HEK293 (cell line): Measurements from ENCODE around the gene POP7.

Source experiments
- CTCF ChIA-PET: fragments of 350-600 bp; formaldehyde crosslinking; extraction: SDS; loops from one replicate; lab custom pipeline; 2021; ENCODE audit warnings: antibody characterized with exemption; lab: Yijun Ruan, JAX
- POLR2A ChIA-PET: fragments of 300-600 bp; formaldehyde crosslinking; extraction: SDS; loops from one replicate; lab custom pipeline; 2020; ENCODE audit warnings: antibody characterized with exemption, inconsistent platforms; lab: Yijun Ruan, JAX
- H3K27ac ChIP-seq: fragments of 200-500 bp; sonication (Bioruptor generic); 2 replicates; pipeline ENCODE4 v1.5.1; 2014; ENCODE audit warnings: low read depth, low read length, control low read depth, inconsistent platforms; ENCODE audit errors: extremely low read depth
- H3K36me3 ChIP-seq, 2 experiments: fragments of 200-500 bp in 1 of 2; sonication (Bioruptor generic) in 1 of 2; 1 replicate in 1 of 2; 2 replicates in 1 of 2; pipeline ENCODE4 v1.5.1; 2014 to 2017; ENCODE audit warnings: inconsistent platforms in 2 of 2, low read length in 2 of 2; ENCODE audit not compliant: control insufficient read depth in 2 of 2, insufficient read depth in 1 of 2
- H3K4me1 ChIP-seq: fragments of 200-500 bp; sonication (Bioruptor generic); 2 replicates; pipeline ENCODE4 v1.5.1; 2014; ENCODE audit warnings: mild to moderate bottlenecking, low read length, inconsistent platforms; ENCODE audit not compliant: control insufficient read depth, insufficient read depth
- H3K4me3 ChIP-seq: 2 replicates; pipeline ENCODE4 v1.5.1; 2011; ENCODE audit warnings: low read depth, mild to moderate bottlenecking, control low read depth, low read length, moderate library complexity
- H3K9me3 ChIP-seq: fragments of 200-500 bp; sonication (Bioruptor generic); 2 replicates; pipeline ENCODE4 v1.5.1; 2014; ENCODE audit warnings: low read depth, low read length, inconsistent platforms; ENCODE audit not compliant: control insufficient read depth, insufficient read depth
- GLI4 ChIP-seq: fragments of 450-650 bp; formaldehyde crosslinking; IDR thresholded peaks from 2 replicates; pipeline ENCODE4 v1.5.1; 2016; ENCODE audit warnings: missing biosample characterization, missing genetic modification characterization
- REPIN1 ChIP-seq: fragments of 450-650 bp; formaldehyde crosslinking; IDR thresholded peaks from 2 replicates; pipeline ENCODE4 v1.5.1; 2017; ENCODE audit warnings: missing biosample characterization, missing genetic modification characterization, low read depth
- SP3 ChIP-seq: fragments of 450-650 bp; formaldehyde crosslinking; IDR thresholded peaks from 2 replicates; pipeline ENCODE4 v1.5.1; 2016; ENCODE audit warnings: missing biosample characterization, missing genetic modification characterization
- YY2 ChIP-seq: fragments of 450-650 bp; formaldehyde crosslinking; IDR thresholded peaks from 2 replicates; pipeline ENCODE4 v1.5.1; 2016; ENCODE audit warnings: missing biosample characterization, missing genetic modification characterization
- ZNF138 ChIP-seq: fragments of 450-650 bp; formaldehyde crosslinking; IDR thresholded peaks from 2 replicates; pipeline ENCODE4 v1.5.1; 2016; ENCODE audit warnings: missing biosample characterization, missing genetic modification characterization, borderline replicate concordance
- ZNF16 ChIP-seq: fragments of 450-650 bp; formaldehyde crosslinking; IDR thresholded peaks from 2 replicates; pipeline ENCODE4 v1.5.1; 2016; ENCODE audit warnings: low read depth, missing biosample characterization, missing genetic modification characterization
- ZNF23 ChIP-seq: fragments of 450-650 bp; formaldehyde crosslinking; IDR thresholded peaks from 2 replicates; pipeline ENCODE4 v1.5.1; 2016; ENCODE audit warnings: missing biosample characterization, missing genetic modification characterization, borderline replicate concordance
- ZNF366 ChIP-seq: fragments of 450-650 bp; formaldehyde crosslinking; conservative IDR thresholded peaks from 2 replicates; pipeline ENCODE4 v1.5.1; 2016; ENCODE audit warnings: missing biosample characterization, missing genetic modification characterization
- ZNF37A ChIP-seq: fragments of 450-650 bp; IDR thresholded peaks from 2 replicates; pipeline ENCODE4 v1.5.1; 2018; ENCODE audit warnings: missing biosample characterization, missing genetic modification characterization
- ZNF423 ChIP-seq: fragments of 450-650 bp; formaldehyde crosslinking; IDR thresholded peaks from 2 replicates; pipeline ENCODE4 v1.5.1; 2016; ENCODE audit warnings: missing biosample characterization, missing genetic modification characterization
- ZNF600 ChIP-seq: fragments of 450-650 bp; formaldehyde crosslinking; IDR thresholded peaks from 2 replicates; pipeline ENCODE4 v1.5.1; 2016; ENCODE audit warnings: missing biosample characterization, missing genetic modification characterization
- ZNF664 ChIP-seq: fragments of 450-650 bp; formaldehyde crosslinking; IDR thresholded peaks from 2 replicates; pipeline ENCODE4 v1.5.1; 2016; ENCODE audit warnings: missing biosample characterization, missing genetic modification characterization
- TF ChIP-seq, protein P1 (sequence below): sonication (generic); formaldehyde crosslinking; IDR thresholded peaks from 2 replicates; pipeline ENCODE4 v1.8.1; 2022; ENCODE audit warnings: mild to moderate bottlenecking, moderate library complexity, missing genetic modification reagents
- TF ChIP-seq, protein P2 (sequence below): fragments of 450-650 bp; formaldehyde crosslinking; IDR thresholded peaks from 2 replicates; pipeline ENCODE4 v1.5.1; 2016; ENCODE audit warnings: missing biosample characterization, missing genetic modification characterization
- TF ChIP-seq, protein P3 (sequence below): fragments of 450-650 bp; formaldehyde crosslinking; IDR thresholded peaks from 2 replicates; pipeline ENCODE4 v1.5.1; 2016; ENCODE audit warnings: missing biosample characterization, missing genetic modification characterization
- TF ChIP-seq, protein P4 (sequence below): fragments of 450-650 bp; formaldehyde crosslinking; IDR thresholded peaks from 2 replicates; pipeline ENCODE4 v1.5.1; 2016; ENCODE audit warnings: missing biosample characterization, missing genetic modification characterization, low read depth
- TF ChIP-seq, protein P5 (sequence below): fragments of 450-650 bp; formaldehyde crosslinking; IDR thresholded peaks from 2 replicates; pipeline ENCODE4 v1.5.1; 2016; ENCODE audit warnings: missing biosample characterization, missing genetic modification characterization

Gene POP7

DNA sequence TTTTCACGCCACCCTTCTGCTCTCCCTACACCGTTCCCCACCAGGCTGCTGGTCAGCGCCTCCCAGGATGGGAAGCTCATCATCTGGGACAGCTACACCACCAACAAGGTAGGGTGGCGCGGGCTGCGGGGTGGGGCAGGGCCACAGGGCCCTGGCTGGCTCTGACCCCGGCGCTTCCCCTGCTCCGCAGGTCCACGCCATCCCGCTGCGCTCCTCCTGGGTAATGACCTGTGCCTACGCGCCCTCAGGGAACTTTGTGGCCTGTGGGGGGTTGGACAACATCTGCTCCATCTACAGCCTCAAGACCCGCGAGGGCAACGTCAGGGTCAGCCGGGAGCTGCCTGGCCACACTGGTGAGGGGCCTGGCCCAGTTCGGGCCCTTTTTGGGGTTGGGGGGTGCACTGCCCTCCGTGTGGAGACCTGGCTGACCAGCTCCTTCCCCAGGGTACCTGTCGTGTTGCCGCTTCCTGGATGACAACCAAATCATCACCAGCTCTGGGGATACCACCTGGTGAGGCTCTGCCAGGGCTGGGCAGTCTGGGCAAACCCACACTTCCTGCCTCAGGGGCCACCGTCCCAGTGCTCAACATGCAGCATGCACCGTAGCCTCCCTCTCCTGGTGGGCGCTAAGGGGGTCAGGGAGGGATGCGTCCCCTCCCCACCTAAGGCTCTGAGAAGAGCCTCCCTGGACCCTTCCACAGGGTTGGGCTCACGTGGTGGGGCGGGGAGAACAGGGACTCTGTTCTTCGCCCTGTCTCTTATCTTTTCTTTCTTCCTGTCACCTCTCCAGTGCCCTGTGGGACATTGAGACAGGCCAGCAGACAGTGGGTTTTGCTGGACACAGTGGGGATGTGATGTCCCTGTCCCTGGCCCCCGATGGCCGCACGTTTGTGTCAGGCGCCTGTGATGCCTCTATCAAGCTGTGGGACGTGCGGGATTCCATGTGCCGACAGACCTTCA is 28.3 kb upstream of the POP7 start:
- Histone ChIP-seq H3K9me3 (no peaks in the 10 kb centered on the region), H3K36me3 (peaks cover 0 to 56% of the 10 kb centered on the region in 2 experiments; a peak in 2 of 3 replicates), H3K27ac (peak overlapping the region; percentile 48; the same call in 1 of the 2 replicates)
- CTCF ChIA-PET: interaction anchor here (0.6 to 8.4 kb wide), 6 partner anchors 14 to 273 kb away, joined by 3 to 77 read pairs (median 4); partner anchors contain the start of gene POP7
- TF ChIP-seq, protein P1, sequence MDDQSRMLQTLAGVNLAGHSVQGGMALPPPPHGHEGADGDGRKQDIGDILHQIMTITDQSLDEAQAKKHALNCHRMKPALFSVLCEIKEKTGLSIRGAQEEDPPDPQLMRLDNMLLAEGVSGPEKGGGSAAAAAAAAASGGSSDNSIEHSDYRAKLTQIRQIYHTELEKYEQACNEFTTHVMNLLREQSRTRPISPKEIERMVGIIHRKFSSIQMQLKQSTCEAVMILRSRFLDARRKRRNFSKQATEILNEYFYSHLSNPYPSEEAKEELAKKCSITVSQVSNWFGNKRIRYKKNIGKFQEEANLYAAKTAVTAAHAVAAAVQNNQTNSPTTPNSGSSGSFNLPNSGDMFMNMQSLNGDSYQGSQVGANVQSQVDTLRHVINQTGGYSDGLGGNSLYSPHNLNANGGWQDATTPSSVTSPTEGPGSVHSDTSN (CRISPR knock-in tag): 0 out of 2 replicates have a peak, but pooled peaks have one; percentile 18
- TF ChIP-seq, protein P2, sequence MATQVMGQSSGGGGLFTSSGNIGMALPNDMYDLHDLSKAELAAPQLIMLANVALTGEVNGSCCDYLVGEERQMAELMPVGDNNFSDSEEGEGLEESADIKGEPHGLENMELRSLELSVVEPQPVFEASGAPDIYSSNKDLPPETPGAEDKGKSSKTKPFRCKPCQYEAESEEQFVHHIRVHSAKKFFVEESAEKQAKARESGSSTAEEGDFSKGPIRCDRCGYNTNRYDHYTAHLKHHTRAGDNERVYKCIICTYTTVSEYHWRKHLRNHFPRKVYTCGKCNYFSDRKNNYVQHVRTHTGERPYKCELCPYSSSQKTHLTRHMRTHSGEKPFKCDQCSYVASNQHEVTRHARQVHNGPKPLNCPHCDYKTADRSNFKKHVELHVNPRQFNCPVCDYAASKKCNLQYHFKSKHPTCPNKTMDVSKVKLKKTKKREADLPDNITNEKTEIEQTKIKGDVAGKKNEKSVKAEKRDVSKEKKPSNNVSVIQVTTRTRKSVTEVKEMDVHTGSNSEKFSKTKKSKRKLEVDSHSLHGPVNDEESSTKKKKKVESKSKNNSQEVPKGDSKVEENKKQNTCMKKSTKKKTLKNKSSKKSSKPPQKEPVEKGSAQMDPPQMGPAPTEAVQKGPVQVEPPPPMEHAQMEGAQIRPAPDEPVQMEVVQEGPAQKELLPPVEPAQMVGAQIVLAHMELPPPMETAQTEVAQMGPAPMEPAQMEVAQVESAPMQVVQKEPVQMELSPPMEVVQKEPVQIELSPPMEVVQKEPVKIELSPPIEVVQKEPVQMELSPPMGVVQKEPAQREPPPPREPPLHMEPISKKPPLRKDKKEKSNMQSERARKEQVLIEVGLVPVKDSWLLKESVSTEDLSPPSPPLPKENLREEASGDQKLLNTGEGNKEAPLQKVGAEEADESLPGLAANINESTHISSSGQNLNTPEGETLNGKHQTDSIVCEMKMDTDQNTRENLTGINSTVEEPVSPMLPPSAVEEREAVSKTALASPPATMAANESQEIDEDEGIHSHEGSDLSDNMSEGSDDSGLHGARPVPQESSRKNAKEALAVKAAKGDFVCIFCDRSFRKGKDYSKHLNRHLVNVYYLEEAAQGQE: peak; percentile 83
- TF ChIP-seq, protein P3, sequence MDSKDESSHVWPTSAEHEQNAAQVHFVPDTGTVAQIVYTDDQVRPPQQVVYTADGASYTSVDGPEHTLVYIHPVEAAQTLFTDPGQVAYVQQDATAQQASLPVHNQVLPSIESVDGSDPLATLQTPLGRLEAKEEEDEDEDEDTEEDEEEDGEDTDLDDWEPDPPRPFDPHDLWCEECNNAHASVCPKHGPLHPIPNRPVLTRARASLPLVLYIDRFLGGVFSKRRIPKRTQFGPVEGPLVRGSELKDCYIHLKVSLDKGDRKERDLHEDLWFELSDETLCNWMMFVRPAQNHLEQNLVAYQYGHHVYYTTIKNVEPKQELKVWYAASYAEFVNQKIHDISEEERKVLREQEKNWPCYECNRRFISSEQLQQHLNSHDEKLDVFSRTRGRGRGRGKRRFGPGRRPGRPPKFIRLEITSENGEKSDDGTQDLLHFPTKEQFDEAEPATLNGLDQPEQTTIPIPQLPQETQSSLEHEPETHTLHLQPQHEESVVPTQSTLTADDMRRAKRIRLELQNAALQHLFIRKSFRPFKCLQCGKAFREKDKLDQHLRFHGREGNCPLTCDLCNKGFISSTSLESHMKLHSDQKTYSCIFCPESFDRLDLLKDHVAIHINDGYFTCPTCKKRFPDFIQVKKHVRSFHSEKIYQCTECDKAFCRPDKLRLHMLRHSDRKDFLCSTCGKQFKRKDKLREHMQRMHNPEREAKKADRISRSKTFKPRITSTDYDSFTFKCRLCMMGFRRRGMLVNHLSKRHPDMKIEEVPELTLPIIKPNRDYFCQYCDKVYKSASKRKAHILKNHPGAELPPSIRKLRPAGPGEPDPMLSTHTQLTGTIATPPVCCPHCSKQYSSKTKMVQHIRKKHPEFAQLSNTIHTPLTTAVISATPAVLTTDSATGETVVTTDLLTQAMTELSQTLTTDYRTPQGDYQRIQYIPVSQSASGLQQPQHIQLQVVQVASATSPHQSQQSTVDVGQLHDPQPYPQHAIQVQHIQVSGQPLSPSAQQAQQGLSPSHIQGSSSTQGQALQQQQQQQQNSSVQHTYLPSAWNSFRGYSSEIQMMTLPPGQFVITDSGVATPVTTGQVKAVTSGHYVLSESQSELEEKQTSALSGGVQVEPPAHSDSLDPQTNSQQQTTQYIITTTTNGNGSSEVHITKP (tag by site-specific recombination): peak; percentile 16; the same call in 1 of the 2 replicates
- TF ChIP-seq ZNF138 (no peak), ZNF366 (tag by site-specific recombination) (no peak)
- TF ChIP-seq, all 188 proteins: peak for 3
- H3K4me1 ChIP-seq: peaks cover 6% of the 10 kb centered on the region; the same call in 1 of the 2 replicates
- no peak overlapping the region for H3K4me3 ChIP-seq
- POLR2A ChIA-PET: interaction anchor here (0.6 to 3.8 kb wide), 7 partner anchors 15 to 214 kb away, joined by 3 to 26 read pairs (median 3); partner anchors contain the start of genes FBXO24, LRCH4, MOSPD3 and POP7

DNA sequence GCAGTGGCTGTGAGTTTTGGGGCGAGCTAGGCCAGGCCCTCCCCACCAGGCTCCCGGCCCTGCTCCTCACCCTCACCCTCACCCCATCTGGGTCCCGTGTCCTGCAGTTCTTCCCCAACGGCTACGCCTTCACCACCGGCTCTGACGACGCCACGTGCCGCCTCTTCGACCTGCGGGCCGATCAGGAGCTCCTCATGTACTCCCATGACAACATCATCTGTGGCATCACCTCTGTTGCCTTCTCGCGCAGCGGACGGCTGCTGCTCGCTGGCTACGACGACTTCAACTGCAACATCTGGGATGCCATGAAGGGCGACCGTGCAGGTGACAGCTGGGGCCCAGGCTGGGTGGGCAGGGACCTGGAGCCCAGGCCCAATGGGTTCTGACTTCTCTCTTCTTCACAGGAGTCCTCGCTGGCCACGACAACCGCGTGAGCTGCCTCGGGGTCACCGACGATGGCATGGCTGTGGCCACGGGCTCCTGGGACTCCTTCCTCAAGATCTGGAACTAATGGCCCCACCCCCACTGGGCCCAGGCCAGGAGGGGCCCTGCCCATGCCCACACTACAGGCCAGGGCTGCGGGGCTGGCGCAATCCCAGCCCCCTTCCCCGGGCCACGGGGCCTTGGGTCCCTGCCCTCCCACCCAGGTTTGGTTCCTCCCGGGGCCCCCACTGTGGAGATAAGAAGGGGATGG is 27.5 kb upstream of the POP7 start:
- Histone ChIP-seq H3K27ac (no peak overlapping the region), H3K36me3 (peaks cover 0 to 63% of the 10 kb centered on the region in 2 experiments; a peak in 2 of 3 replicates), H3K4me3 (no peak overlapping the region), H3K4me1 (peaks cover 6% of the 10 kb centered on the region; the same call in 1 of the 2 replicates), H3K9me3 (no peaks in the 10 kb centered on the region)
- POLR2A ChIA-PET: interaction anchor here (0.6 to 1.6 kb wide), 6 partner anchors 15 to 213 kb away, joined by 3 to 7 read pairs (median 3); partner anchors contain the start of genes FBXO24, LRCH4, MOSPD3 and POP7
- CTCF ChIA-PET: interaction anchor here (0.6 to 8.4 kb wide), 3 partner anchors 13 to 121 kb away, joined by 3 to 77 read pairs (median 4); partner anchors contain the start of gene POP7
- TF ChIP-seq SP3 (no peak), ZNF600 (peak; percentile 78), ZNF664 (no peak), YY2 (no peak), REPIN1 (tag by site-specific recombination) (no peak), ZNF16 (tag by site-specific recombination) (no peak), GLI4 (tag by site-specific recombination) (no peak), ZNF37A (tag by site-specific recombination) (no peak), ZNF423 (tag by site-specific recombination) (no peak), ZNF23 (tag by site-specific recombination) (no peak)
- TF ChIP-seq, protein P4, sequence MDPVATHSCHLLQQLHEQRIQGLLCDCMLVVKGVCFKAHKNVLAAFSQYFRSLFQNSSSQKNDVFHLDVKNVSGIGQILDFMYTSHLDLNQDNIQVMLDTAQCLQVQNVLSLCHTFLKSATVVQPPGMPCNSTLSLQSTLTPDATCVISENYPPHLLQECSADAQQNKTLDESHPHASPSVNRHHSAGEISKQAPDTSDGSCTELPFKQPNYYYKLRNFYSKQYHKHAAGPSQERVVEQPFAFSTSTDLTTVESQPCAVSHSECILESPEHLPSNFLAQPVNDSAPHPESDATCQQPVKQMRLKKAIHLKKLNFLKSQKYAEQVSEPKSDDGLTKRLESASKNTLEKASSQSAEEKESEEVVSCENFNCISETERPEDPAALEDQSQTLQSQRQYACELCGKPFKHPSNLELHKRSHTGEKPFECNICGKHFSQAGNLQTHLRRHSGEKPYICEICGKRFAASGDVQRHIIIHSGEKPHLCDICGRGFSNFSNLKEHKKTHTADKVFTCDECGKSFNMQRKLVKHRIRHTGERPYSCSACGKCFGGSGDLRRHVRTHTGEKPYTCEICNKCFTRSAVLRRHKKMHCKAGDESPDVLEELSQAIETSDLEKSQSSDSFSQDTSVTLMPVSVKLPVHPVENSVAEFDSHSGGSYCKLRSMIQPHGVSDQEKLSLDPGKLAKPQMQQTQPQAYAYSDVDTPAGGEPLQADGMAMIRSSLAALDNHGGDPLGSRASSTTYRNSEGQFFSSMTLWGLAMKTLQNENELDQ: no peak
- TF ChIP-seq, protein P5, sequence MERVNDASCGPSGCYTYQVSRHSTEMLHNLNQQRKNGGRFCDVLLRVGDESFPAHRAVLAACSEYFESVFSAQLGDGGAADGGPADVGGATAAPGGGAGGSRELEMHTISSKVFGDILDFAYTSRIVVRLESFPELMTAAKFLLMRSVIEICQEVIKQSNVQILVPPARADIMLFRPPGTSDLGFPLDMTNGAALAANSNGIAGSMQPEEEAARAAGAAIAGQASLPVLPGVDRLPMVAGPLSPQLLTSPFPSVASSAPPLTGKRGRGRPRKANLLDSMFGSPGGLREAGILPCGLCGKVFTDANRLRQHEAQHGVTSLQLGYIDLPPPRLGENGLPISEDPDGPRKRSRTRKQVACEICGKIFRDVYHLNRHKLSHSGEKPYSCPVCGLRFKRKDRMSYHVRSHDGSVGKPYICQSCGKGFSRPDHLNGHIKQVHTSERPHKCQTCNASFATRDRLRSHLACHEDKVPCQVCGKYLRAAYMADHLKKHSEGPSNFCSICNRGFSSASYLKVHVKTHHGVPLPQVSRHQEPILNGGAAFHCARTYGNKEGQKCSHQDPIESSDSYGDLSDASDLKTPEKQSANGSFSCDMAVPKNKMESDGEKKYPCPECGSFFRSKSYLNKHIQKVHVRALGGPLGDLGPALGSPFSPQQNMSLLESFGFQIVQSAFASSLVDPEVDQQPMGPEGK (tag by site-specific recombination): 0 out of 2 replicates have a peak, but pooled peaks have one; percentile 12
